Body of pancreas (tissue), 4 donors: ENCODE data around the gene KLHL30.

ENCODE experiments used
- POLR2A ChIP-seq, 3 donors: fragments of 450-650 bp; IDR thresholded peaks; one replicate each; pipeline ENCODE4 v1.6.1; 2016; ENCODE audit warnings: antibody characterized with exemption in 3 of 3, mild to moderate bottlenecking in 2 of 3
- TF ChIP-seq, protein P1 (sequence below), 7 experiments: fragments of 450-650 bp in 4 of 7; fragments of 200-600 bp in 3 of 7; sonication (generic) in 3 of 7; IDR thresholded peaks; one replicate each; pipeline ENCODE4 v1.5.1; 2016 to 2019; ENCODE audit warnings: antibody characterized with exemption in 7 of 7

DNA sequence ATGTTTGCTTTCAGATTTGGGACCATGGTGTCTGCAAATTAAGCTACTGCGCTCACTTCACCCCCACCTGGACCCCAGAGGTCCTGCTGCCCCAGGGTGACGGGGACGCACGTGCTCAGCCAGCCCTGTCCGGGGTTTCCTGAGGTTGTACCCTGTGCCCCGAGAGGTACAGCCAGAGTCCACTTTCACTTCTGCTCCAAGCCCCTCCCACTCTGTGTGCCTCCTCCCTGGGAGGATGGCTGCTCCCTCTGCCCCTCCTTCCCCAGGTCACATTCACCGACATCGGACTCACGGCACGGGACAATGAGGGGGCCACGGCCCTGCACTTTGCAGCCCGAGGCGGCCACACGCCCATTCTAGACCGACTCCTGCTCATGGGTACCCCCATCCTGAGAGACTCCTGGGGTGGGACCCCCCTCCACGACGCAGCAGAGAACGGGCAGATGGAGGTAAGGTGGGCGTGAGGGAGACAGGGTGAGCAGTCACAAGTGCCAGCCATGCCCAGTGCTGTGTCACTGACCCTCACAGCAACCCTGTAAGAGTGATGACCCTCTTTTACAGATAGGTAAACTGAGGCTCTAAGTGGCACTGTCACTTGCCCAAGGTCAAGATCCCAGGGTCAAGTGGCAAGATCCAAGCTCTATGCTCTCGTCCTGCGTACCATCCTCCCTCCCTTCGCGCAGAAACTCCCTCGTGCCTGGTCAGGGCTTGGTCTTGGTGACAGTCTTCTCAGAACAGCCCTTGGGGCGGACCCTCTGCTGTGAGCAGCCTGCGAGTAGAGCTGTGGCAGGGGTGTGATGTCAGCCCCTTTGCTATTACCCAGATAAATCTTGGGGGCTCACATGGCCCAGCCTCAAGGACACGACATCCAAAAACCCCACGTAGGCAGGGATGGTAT is 30.7 kb upstream of the KLHL30 start:
- TF ChIP-seq, protein P1, sequence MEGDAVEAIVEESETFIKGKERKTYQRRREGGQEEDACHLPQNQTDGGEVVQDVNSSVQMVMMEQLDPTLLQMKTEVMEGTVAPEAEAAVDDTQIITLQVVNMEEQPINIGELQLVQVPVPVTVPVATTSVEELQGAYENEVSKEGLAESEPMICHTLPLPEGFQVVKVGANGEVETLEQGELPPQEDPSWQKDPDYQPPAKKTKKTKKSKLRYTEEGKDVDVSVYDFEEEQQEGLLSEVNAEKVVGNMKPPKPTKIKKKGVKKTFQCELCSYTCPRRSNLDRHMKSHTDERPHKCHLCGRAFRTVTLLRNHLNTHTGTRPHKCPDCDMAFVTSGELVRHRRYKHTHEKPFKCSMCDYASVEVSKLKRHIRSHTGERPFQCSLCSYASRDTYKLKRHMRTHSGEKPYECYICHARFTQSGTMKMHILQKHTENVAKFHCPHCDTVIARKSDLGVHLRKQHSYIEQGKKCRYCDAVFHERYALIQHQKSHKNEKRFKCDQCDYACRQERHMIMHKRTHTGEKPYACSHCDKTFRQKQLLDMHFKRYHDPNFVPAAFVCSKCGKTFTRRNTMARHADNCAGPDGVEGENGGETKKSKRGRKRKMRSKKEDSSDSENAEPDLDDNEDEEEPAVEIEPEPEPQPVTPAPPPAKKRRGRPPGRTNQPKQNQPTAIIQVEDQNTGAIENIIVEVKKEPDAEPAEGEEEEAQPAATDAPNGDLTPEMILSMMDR (IDR thresholded peaks at IDR 0.05), result no peak
- no peak for TF ChIP-seq POLR2A (IDR thresholded peaks at IDR 0.05)
